HFFc6 (cell line): ENCODE measurements around the gene ERMARD. TPM values are rescaled to one million over a fixed set of nuclear protein-coding genes. Genes with fewer than 3 reads are reported as not detected.
"Not testable (repeated sequence)": the region's sequence is repeated elsewhere in the genome, so short reads cannot be mapped to it uniquely, and the experiment has no call there.

Source experiments
- DNase-seq: peaks from one replicate; pipeline ENCODE4 v3.0.0-alpha.2; 2018
- H3K27ac Mint-ChIP-seq: 2 replicates; pipeline ENCODE4 v1.8.0; 2020; ENCODE audit warnings: mild to moderate bottlenecking, mixed read lengths
- H3K27me3 Mint-ChIP-seq: 2 replicates; pipeline ENCODE4 v1.8.0; 2021; ENCODE audit warnings: mild to moderate bottlenecking, moderate library complexity, mixed read lengths; ENCODE audit not compliant: insufficient read depth
- H3K36me3 Mint-ChIP-seq: 2 replicates; pipeline ENCODE4 v1.8.0; 2021; ENCODE audit warnings: low read depth, mixed read lengths
- H3K4me1 Mint-ChIP-seq: 2 replicates; pipeline ENCODE4 v1.8.0; 2020; ENCODE audit warnings: low read depth, mixed read lengths
- H3K4me3 Mint-ChIP-seq: 2 replicates; pipeline ENCODE4 v1.8.0; 2020; ENCODE audit warnings: mild to moderate bottlenecking, moderate library complexity, mixed read lengths
- H3K9me3 Mint-ChIP-seq: 2 replicates; pipeline ENCODE4 v1.8.0; 2020; ENCODE audit warnings: mild to moderate bottlenecking, mixed read lengths
- CTCF ChIP-seq: fragments of 200-600 bp; sonication (generic); IDR thresholded peaks from 2 replicates; pipeline ENCODE4 v1.5.0; 2021; ENCODE audit warnings: antibody characterized with exemption, mild to moderate bottlenecking
- total RNA-seq, 6 experiments: library from RNA; stranded (reverse); fragmentation: NEBNext Ultra II Directional; extraction: Animal tissue kit (Norgen Biotek cat#: 25700); gene quantifications; 2 replicates in 1 of 6; 3 replicates in 5 of 6; pipeline ENCODE4 v1.2.3, GENCODE V29; 2021

ERMARD gene
- total RNA-seq, 6 experiments from 2014 or later, result 13.7 to 17.5 (median 15.9) TPM

- Mint-ChIP-seq H3K4me3 (no peak overlapping the region), H3K27ac (no peak overlapping the region)
- TF ChIP-seq CTCF, result no peak
These were observed 3.7 kb downstream of the ERMARD start for GRCh38 chr6:169755162-169755561.

GRCh38 chr6:169763308-169763707 is 11.9 kb downstream of the ERMARD start:
- no peaks in the 10 kb centered on the region; the same call in 1 of the 2 replicates for H3K27me3 Mint-ChIP-seq
- TF ChIP-seq CTCF, result no peak
- H3K36me3 Mint-ChIP-seq, result peaks cover 29% of the 10 kb centered on the region
- no peak for DNase-seq
- H3K9me3 Mint-ChIP-seq, result no peaks in the 10 kb centered on the region
- no peak overlapping the region for H3K4me3 Mint-ChIP-seq
- H3K4me1 Mint-ChIP-seq, result peaks cover 7% of the 10 kb centered on the region; the same call in 1 of the 2 replicates
- no peak overlapping the region for H3K27ac Mint-ChIP-seq

More at GRCh38 chr6:169755162-169755561, 3.7 kb downstream of the ERMARD start:
- Mint-ChIP-seq H3K36me3 (peaks cover 32% of the 10 kb centered on the region), H3K9me3 (no peaks in the 10 kb centered on the region; the same call in 1 of the 2 replicates), H3K27me3 (peaks cover 3% of the 10 kb centered on the region), H3K4me1 (peaks cover 24% of the 10 kb centered on the region)
- DNase-seq, result no peak

- Mint-ChIP-seq H3K4me3 (no peak overlapping the region), H3K4me1 (peaks cover 7% of the 10 kb centered on the region; the same call in 1 of the 2 replicates), H3K9me3 (no peaks in the 10 kb centered on the region), H3K36me3 (peaks cover 27% of the 10 kb centered on the region), H3K27ac (no peak overlapping the region), H3K27me3 (no peaks in the 10 kb centered on the region; the same call in 1 of the 2 replicates)
- DNase-seq, result no peak
- no peak for TF ChIP-seq CTCF
These were observed 12.5 kb downstream of the ERMARD start for GRCh38 chr6:169763881-169764280.

- not testable (repeated sequence) for H3K9me3 Mint-ChIP-seq, H3K27ac Mint-ChIP-seq, H3K27me3 Mint-ChIP-seq, H3K4me3 Mint-ChIP-seq, DNase-seq, H3K4me1 Mint-ChIP-seq
- H3K36me3 Mint-ChIP-seq, result peaks cover 11% of the 10 kb centered on the region; the same call in 1 of the 2 replicates
These were observed 14.4 kb downstream of the ERMARD start for GRCh38 chr6:169765789-169766188.

GRCh38 chr6:169766232-169766631 is 14.8 kb downstream of the ERMARD start:
- peaks cover 7% of the 10 kb centered on the region; the same call in 1 of the 2 replicates for H3K4me1 Mint-ChIP-seq
- no peaks in the 10 kb centered on the region for H3K9me3 Mint-ChIP-seq
- no peak overlapping the region for H3K27ac Mint-ChIP-seq
- no peaks in the 10 kb centered on the region for H3K27me3 Mint-ChIP-seq
- H3K4me3 Mint-ChIP-seq, result no peak overlapping the region
- no peak for DNase-seq
- TF ChIP-seq CTCF, result no peak
- H3K36me3 Mint-ChIP-seq, result peaks cover 11% of the 10 kb centered on the region; the same call in 1 of the 2 replicates

- H3K4me1 Mint-ChIP-seq, result peaks cover 7% of the 10 kb centered on the region; the same call in 1 of the 2 replicates
- H3K27ac Mint-ChIP-seq, result no peak overlapping the region
- H3K27me3 Mint-ChIP-seq, result no peaks in the 10 kb centered on the region
These were observed 15.7 kb downstream of the ERMARD start for GRCh38 chr6:169766921-169767736.

More at GRCh38 chr6:169766921-169767736, 15.7 kb downstream of the ERMARD start:
- no peak for TF ChIP-seq CTCF
- Mint-ChIP-seq H3K9me3 (no peaks in the 10 kb centered on the region), H3K4me3 (no peak overlapping the region), H3K36me3 (peaks cover 11% of the 10 kb centered on the region; the same call in 1 of the 2 replicates)
- no peak for DNase-seq
